Measurements from ENCODE around the gene SDS.

SDS gene

GRCh38 chr12:113403435-113404415 is at the start of gene SDS:
Gene SDS, minus strand, starts transcription at chr12:113403887. Its CDS starts 4,179 bp downstream, at chr12:113399708.
- DNase-seq (ENCODE audit: low read depth, low spot score): no peak

GRCh38 chr12:113453330-113453729 is 49.6 kb upstream of the SDS start:
- no peak for DNase-seq (ENCODE audit: low read depth, low spot score)

GRCh38 chr12:113452458-113452857 is 48.8 kb upstream of the SDS start:
- DNase-seq (ENCODE audit: low read depth, low spot score): no peak

GRCh38 chr12:113449839-113450238 is 46.2 kb upstream of the SDS start:
- DNase-seq (ENCODE audit: low read depth, low spot score): no peak

GRCh38 chr12:113449299-113449698 is 45.6 kb upstream of the SDS start:
- DNase-seq (ENCODE audit: low read depth, low spot score): no peak

- DNase-seq (ENCODE audit: low read depth, low spot score): no peak
Measured at GRCh38 chr12:113448873-113449272, 45.2 kb upstream of the SDS start.

- DNase-seq (ENCODE audit: low read depth, low spot score): no peak
Measured at GRCh38 chr12:113445544-113446171, 42.0 kb upstream of the SDS start.

- no peak for DNase-seq (ENCODE audit: low read depth, low spot score)
Measured at GRCh38 chr12:113443030-113443539, 39.4 kb upstream of the SDS start.

GRCh38 chr12:113440947-113441782 is 37.5 kb upstream of the SDS start:
- no peak for DNase-seq (ENCODE audit: low read depth, low spot score)

GRCh38 chr12:113440336-113440735 is 36.6 kb upstream of the SDS start:
- DNase-seq (ENCODE audit: low read depth, low spot score): no peak

- no peak for DNase-seq (ENCODE audit: low read depth, low spot score)
Measured at GRCh38 chr12:113439606-113440030, 35.9 kb upstream of the SDS start.

GRCh38 chr12:113439301-113439597 is 35.6 kb upstream of the SDS start:
- no peak for DNase-seq (ENCODE audit: low read depth, low spot score)

- no peak for DNase-seq (ENCODE audit: low read depth, low spot score)
Measured at GRCh38 chr12:113438523-113439300, 35.0 kb upstream of the SDS start.

GRCh38 chr12:113437729-113438100 is 34.0 kb upstream of the SDS start:
- DNase-seq (ENCODE audit: low read depth, low spot score): no peak

- no peak for DNase-seq (ENCODE audit: low read depth, low spot score)
Measured at GRCh38 chr12:113436993-113437728, 33.5 kb upstream of the SDS start.

GRCh38 chr12:113436586-113436985 is 32.9 kb upstream of the SDS start:
- DNase-seq (ENCODE audit: low read depth, low spot score): no peak

GRCh38 chr12:113435367-113435766 is 31.7 kb upstream of the SDS start:
- no peak for DNase-seq (ENCODE audit: low read depth, low spot score)

GRCh38 chr12:113432986-113433385 is 29.3 kb upstream of the SDS start:
- DNase-seq (ENCODE audit: low read depth, low spot score): no peak

- DNase-seq (ENCODE audit: low read depth, low spot score): no peak
Measured at GRCh38 chr12:113428482-113428881, 24.8 kb upstream of the SDS start.

GRCh38 chr12:113427882-113428281 is 24.2 kb upstream of the SDS start:
- DNase-seq (ENCODE audit: low read depth, low spot score): no peak
